Pulmonary artery endothelial cell (primary cell): ENCODE results near the gene PDE6H. TPM values are rescaled to one million over a fixed set of nuclear protein-coding genes. Genes with fewer than 3 reads are reported as not detected.

Source experiments
- DNase-seq: peaks from one replicate; pipeline ENCODE4 v3.0.0-alpha.2; 2011; ENCODE audit warnings: low read depth, low spot score
- total RNA-seq: library from RNA; depleted of rRNA; stranded (reverse); fragments of >200 nt; gene quantifications from 2 replicates; pipeline ENCODE4 v1.2.3, GENCODE V29; 2014

Gene PDE6H
- total RNA-seq, 1 donor from 2014 or later, result not detected

- DNase-seq, result no peak
These were observed 1.8 kb downstream of the PDE6H start for GRCh38 chr12:14974633-14975032.

- DNase-seq, result no peak
These were observed 2.6 kb downstream of the PDE6H start for GRCh38 chr12:14975457-14975856.

GRCh38 chr12:14976658-14977057 lies 3.8 kb downstream of the PDE6H start:
- no peak for DNase-seq

GRCh38 chr12:14979468-14979867 lies 6.6 kb downstream of the PDE6H start:
- DNase-seq, result no peak

GRCh38 chr12:14981049-14981448 lies 8.2 kb downstream of the PDE6H start:
- DNase-seq, result no peak

GRCh38 chr12:14982562-14982961 lies 9.7 kb downstream of the PDE6H start:
- DNase-seq, result no peak

GRCh38 chr12:14982991-14983390 lies 10.1 kb downstream of the PDE6H start:
- DNase-seq, result no peak

GRCh38 chr12:14984036-14984435 lies 11.2 kb downstream of the PDE6H start:
- no peak for DNase-seq

- no peak for DNase-seq
These were observed 12.0 kb downstream of the PDE6H start for GRCh38 chr12:14984766-14985285.

GRCh38 chr12:14986449-14986848 lies 13.6 kb downstream of the PDE6H start:
- no peak for DNase-seq

GRCh38 chr12:14988035-14988434 lies 15.2 kb downstream of the PDE6H start:
- DNase-seq, result no peak

- DNase-seq, result no peak
These were observed 16.9 kb downstream of the PDE6H start for GRCh38 chr12:14989790-14990189.

GRCh38 chr12:14991069-14991468 lies 18.2 kb downstream of the PDE6H start:
- DNase-seq, result no peak

- no peak for DNase-seq
These were observed 19.8 kb downstream of the PDE6H start for GRCh38 chr12:14992673-14993072.

GRCh38 chr12:14993117-14993516 lies 20.3 kb downstream of the PDE6H start:
- DNase-seq, result no peak

GRCh38 chr12:14993537-14994266 lies 20.9 kb downstream of the PDE6H start:
- DNase-seq, result no peak

GRCh38 chr12:14994610-14995009 lies 21.8 kb downstream of the PDE6H start:
- DNase-seq, result no peak

GRCh38 chr12:14995583-14996425 lies 23.0 kb downstream of the PDE6H start:
- DNase-seq, result peak; percentile 48

GRCh38 chr12:14997998-14998397 lies 25.2 kb downstream of the PDE6H start:
- DNase-seq, result no peak

- no peak for DNase-seq
These were observed 26.3 kb downstream of the PDE6H start for GRCh38 chr12:14999021-14999694.

GRCh38 chr12:14999695-15000365 lies 27.0 kb downstream of the PDE6H start:
- DNase-seq, result no peak
